ENCODE data around the gene L3MBTL1. TPM values are rescaled to one million over a fixed set of nuclear protein-coding genes. Genes with fewer than 3 reads are reported as not detected.

Gene L3MBTL1
- total RNA-seq, 2 experiments from 2014 or later = 6.7 to 7.9 TPM

GRCh38 chr20:43540673-43541060 is 33.2 kb downstream of the L3MBTL1 start:
- POLR2A ChIA-PET = no interaction called here

GRCh38 chr20:43541214-43541613 is 33.7 kb downstream of the L3MBTL1 start:
- no peaks in the 10 kb centered on the region for H3K9me3 Mint-ChIP-seq
- H3K4me3 Mint-ChIP-seq = no peak overlapping the region
- POLR2A ChIA-PET = no interaction called here

More at GRCh38 chr20:43540673-43541060, 33.2 kb downstream of the L3MBTL1 start:
- H3K4me3 Mint-ChIP-seq = no peak overlapping the region
- H3K36me3 Mint-ChIP-seq (ENCODE audit: low read depth) = no peaks in the 10 kb centered on the region
- no peaks in the 10 kb centered on the region for H3K9me3 Mint-ChIP-seq
- CTCF ChIA-PET = interaction anchor here (2.1 kb wide), 1 partner anchor 18 kb away, joined by 4 read pairs; the partner anchor contains the start of gene SGK2
- H3K27me3 Mint-ChIP-seq = no peaks in the 10 kb centered on the region
- H3K4me1 Mint-ChIP-seq = no peaks in the 10 kb centered on the region
- H3K27ac Mint-ChIP-seq = no peak overlapping the region
- DNase-seq = no peak

GRCh38 chr20:43542161-43542560 is 34.7 kb downstream of the L3MBTL1 start:
- Mint-ChIP-seq H3K27ac (no peak overlapping the region), H3K4me3 (no peak overlapping the region), H3K4me1 (no peaks in the 10 kb centered on the region), H3K9me3 (peaks cover under 1% of the 10 kb centered on the region), H3K36me3 (ENCODE audit: low read depth) (no peaks in the 10 kb centered on the region), H3K27me3 (no peaks in the 10 kb centered on the region)
- DNase-seq = no peak
- POLR2A ChIA-PET = interaction anchor here (0.5 kb wide), 1 partner anchor 151 kb away, joined by 4 read pairs; no protein-coding TSS in a partner anchor
- CTCF ChIA-PET = no interaction called here

More at GRCh38 chr20:43541214-43541613, 33.7 kb downstream of the L3MBTL1 start:
- DNase-seq = no peak
- Mint-ChIP-seq H3K36me3 (ENCODE audit: low read depth) (no peaks in the 10 kb centered on the region), H3K27ac (no peak overlapping the region), H3K27me3 (no peaks in the 10 kb centered on the region), H3K4me1 (no peaks in the 10 kb centered on the region)
- CTCF ChIA-PET = no interaction called here

GRCh38 chr20:43542674-43543073 is 35.2 kb downstream of the L3MBTL1 start:
- DNase-seq = no peak
- H3K27me3 Mint-ChIP-seq = no peaks in the 10 kb centered on the region
- ChIA-PET CTCF (interaction anchor here (0.6 kb wide), 1 partner anchor 47 kb away, joined by 3 read pairs; no protein-coding TSS in a partner anchor), POLR2A (interaction anchor here (0.5 kb wide), 1 partner anchor 151 kb away, joined by 4 read pairs; no protein-coding TSS in a partner anchor)
- H3K4me3 Mint-ChIP-seq = no peak overlapping the region
- H3K27ac Mint-ChIP-seq = no peak overlapping the region
- peaks cover 4% of the 10 kb centered on the region for H3K9me3 Mint-ChIP-seq
- H3K36me3 Mint-ChIP-seq (ENCODE audit: low read depth) = peaks cover 3% of the 10 kb centered on the region
- no peaks in the 10 kb centered on the region for H3K4me1 Mint-ChIP-seq

GRCh38 chr20:43543138-43543537 is 35.6 kb downstream of the L3MBTL1 start:
- Mint-ChIP-seq H3K4me1 (no peaks in the 10 kb centered on the region), H3K4me3 (no peak overlapping the region), H3K9me3 (peaks cover 4% of the 10 kb centered on the region), H3K27me3 (no peaks in the 10 kb centered on the region), H3K27ac (no peak overlapping the region), H3K36me3 (ENCODE audit: low read depth) (peaks cover 3% of the 10 kb centered on the region)
- ChIA-PET POLR2A (no interaction called here), CTCF (interaction anchor here (0.6 kb wide), 1 partner anchor 46 kb away, joined by 3 read pairs; no protein-coding TSS in a partner anchor)
- DNase-seq = no peak

GRCh38 chr20:43544501-43544900 is 37.0 kb downstream of the L3MBTL1 start:
- Mint-ChIP-seq H3K4me3 (no peak overlapping the region), H3K27me3 (no peaks in the 10 kb centered on the region), H3K4me1 (no peaks in the 10 kb centered on the region), H3K9me3 (peaks cover 4% of the 10 kb centered on the region), H3K27ac (no peak overlapping the region), H3K36me3 (ENCODE audit: low read depth) (peaks cover 3% of the 10 kb centered on the region)
- POLR2A ChIA-PET = no interaction called here
- DNase-seq = no peak
- CTCF ChIA-PET = no interaction called here

GRCh38 chr20:43545837-43546578 is 38.5 kb downstream of the L3MBTL1 start:
- H3K27me3 Mint-ChIP-seq = no peaks in the 10 kb centered on the region
- peaks cover 3% of the 10 kb centered on the region for H3K36me3 Mint-ChIP-seq (ENCODE audit: low read depth)
- no peak overlapping the region for H3K27ac Mint-ChIP-seq
- no peaks in the 10 kb centered on the region for H3K4me1 Mint-ChIP-seq
- peaks cover 4% of the 10 kb centered on the region for H3K9me3 Mint-ChIP-seq
- no peak overlapping the region for H3K4me3 Mint-ChIP-seq
- ChIA-PET CTCF (interaction anchor here (1.1 to 1.3 kb wide), 2 partner anchors 19 kb away, joined by 3 read pairs; no protein-coding TSS in a partner anchor), POLR2A (no interaction called here)
- no peak for DNase-seq

GRCh38 chr20:43548273-43548880 is 40.9 kb downstream of the L3MBTL1 start:
- H3K36me3 Mint-ChIP-seq (ENCODE audit: low read depth) = peaks cover 3% of the 10 kb centered on the region
- POLR2A ChIA-PET = no interaction called here
- H3K4me3 Mint-ChIP-seq = no peak overlapping the region
- DNase-seq = no peak
- peaks cover 4% of the 10 kb centered on the region for H3K9me3 Mint-ChIP-seq
- H3K4me1 Mint-ChIP-seq = no peaks in the 10 kb centered on the region
- no peaks in the 10 kb centered on the region for H3K27me3 Mint-ChIP-seq
- CTCF ChIA-PET = no interaction called here
- no peak overlapping the region for H3K27ac Mint-ChIP-seq

- Mint-ChIP-seq H3K9me3 (peaks cover 4% of the 10 kb centered on the region), H3K27ac (no peak overlapping the region), H3K4me3 (no peak overlapping the region), H3K27me3 (no peaks in the 10 kb centered on the region), H3K36me3 (ENCODE audit: low read depth) (peaks cover 3% of the 10 kb centered on the region), H3K4me1 (no peaks in the 10 kb centered on the region)
- POLR2A ChIA-PET = no interaction called here
- no peak for DNase-seq
- CTCF ChIA-PET = interaction anchor here (1.2 kb wide), 1 partner anchor 11 kb away, joined by 4 read pairs; no protein-coding TSS in a partner anchor
Observed at GRCh38 chr20:43549416-43550065, 42.0 kb downstream of the L3MBTL1 start.

GRCh38 chr20:43550456-43550855 is 43.0 kb downstream of the L3MBTL1 start:
- ChIA-PET CTCF (interaction anchor here (0.7 to 1.2 kb wide), 3 partner anchors 12 to 75 kb away, joined by 3 to 4 read pairs (median 3); no protein-coding TSS in a partner anchor), POLR2A (no interaction called here)
- Mint-ChIP-seq H3K27me3 (no peaks in the 10 kb centered on the region), H3K27ac (no peak overlapping the region), H3K36me3 (ENCODE audit: low read depth) (peaks cover 3% of the 10 kb centered on the region), H3K4me1 (no peaks in the 10 kb centered on the region), H3K9me3 (peaks cover 4% of the 10 kb centered on the region), H3K4me3 (no peak overlapping the region)
- no peak for DNase-seq

- no peak for DNase-seq
- Mint-ChIP-seq H3K4me1 (no peaks in the 10 kb centered on the region), H3K9me3 (no peaks in the 10 kb centered on the region), H3K27me3 (no peaks in the 10 kb centered on the region), H3K4me3 (no peak overlapping the region), H3K27ac (no peak overlapping the region), H3K36me3 (ENCODE audit: low read depth) (no peaks in the 10 kb centered on the region)
- POLR2A ChIA-PET = no interaction called here
- CTCF ChIA-PET = no interaction called here
Observed at GRCh38 chr20:43554369-43554768, 46.9 kb downstream of the L3MBTL1 start.

- no peaks in the 10 kb centered on the region for H3K36me3 Mint-ChIP-seq (ENCODE audit: low read depth)
- ChIA-PET CTCF (interaction anchor here (1.8 kb wide), 1 partner anchor 19 kb away, joined by 4 read pairs; no protein-coding TSS in a partner anchor), POLR2A (no interaction called here)
- no peak within 1 kb of the TSS for H3K27ac Mint-ChIP-seq
- no peaks in the 10 kb centered on the region for H3K9me3 Mint-ChIP-seq
- DNase-seq = no peak
- no peaks in the 10 kb centered on the region for H3K27me3 Mint-ChIP-seq
- no peak within 1 kb of the TSS for H3K4me3 Mint-ChIP-seq
- H3K4me1 Mint-ChIP-seq = no peaks in the 10 kb centered on the region
Observed at GRCh38 chr20:43558412-43559146, 51.1 kb downstream of the L3MBTL1 start, which contains the start of gene SGK2. Gene SGK2 (plus strand): TSS chr20:43559027. CDS start chr20:43566496, 7,469 bp downstream.
